ENCODE data around the gene NOS1AP.

DNA sequence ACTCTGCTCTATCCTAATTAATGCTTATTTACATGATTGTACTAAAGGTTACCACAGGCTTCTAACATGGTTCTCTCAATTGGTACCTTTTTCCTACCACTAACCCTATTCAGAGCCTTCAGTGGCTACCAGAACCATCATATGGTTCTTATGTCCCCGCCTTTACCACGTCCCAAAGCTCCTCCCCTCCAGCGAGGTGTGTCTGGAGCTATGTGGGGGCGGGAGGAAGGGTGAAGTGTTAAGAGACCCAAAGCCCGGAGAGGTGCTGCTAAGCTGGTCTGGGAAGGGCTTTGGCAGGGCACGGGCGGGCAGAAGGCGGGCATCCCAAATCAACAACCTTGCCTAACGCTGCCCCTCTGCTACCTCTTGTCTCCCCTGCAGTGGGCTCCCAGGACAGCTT lies 297.2 kb downstream of the NOS1AP start:
- TF ChIP-seq, protein P1, sequence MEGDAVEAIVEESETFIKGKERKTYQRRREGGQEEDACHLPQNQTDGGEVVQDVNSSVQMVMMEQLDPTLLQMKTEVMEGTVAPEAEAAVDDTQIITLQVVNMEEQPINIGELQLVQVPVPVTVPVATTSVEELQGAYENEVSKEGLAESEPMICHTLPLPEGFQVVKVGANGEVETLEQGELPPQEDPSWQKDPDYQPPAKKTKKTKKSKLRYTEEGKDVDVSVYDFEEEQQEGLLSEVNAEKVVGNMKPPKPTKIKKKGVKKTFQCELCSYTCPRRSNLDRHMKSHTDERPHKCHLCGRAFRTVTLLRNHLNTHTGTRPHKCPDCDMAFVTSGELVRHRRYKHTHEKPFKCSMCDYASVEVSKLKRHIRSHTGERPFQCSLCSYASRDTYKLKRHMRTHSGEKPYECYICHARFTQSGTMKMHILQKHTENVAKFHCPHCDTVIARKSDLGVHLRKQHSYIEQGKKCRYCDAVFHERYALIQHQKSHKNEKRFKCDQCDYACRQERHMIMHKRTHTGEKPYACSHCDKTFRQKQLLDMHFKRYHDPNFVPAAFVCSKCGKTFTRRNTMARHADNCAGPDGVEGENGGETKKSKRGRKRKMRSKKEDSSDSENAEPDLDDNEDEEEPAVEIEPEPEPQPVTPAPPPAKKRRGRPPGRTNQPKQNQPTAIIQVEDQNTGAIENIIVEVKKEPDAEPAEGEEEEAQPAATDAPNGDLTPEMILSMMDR (IDR thresholded peaks at IDR 0.05), result no peak
- no peak for TF ChIP-seq POLR2A (IDR thresholded peaks at IDR 0.05)

Data from body of pancreas (tissue), 4 donors.